Thoracic aorta (tissue), 2 donors: ENCODE results near the gene CYP46A1. TPM values are rescaled to one million over a fixed set of nuclear protein-coding genes. Genes with fewer than 3 reads are reported as not detected.

Source experiments
- ATAC-seq: fragments of 150-250 bp; one replicate; pipeline ENCODE4 v1.8.0; 2017; ENCODE audit warnings: low read depth; ENCODE audit not compliant: insufficient number of reproducible peaks, low FRiP score
- DNase-seq: peaks from one replicate; pipeline ENCODE4 v3.0.0-alpha.2; 2020; ENCODE audit warnings: low spot score
- H3K27ac ChIP-seq, 2 donors: fragments of 200-600 bp; sonication (generic); 1 replicate in 1 of 2; 2 replicates in 1 of 2; pipeline ENCODE4 v1.5.1; 2016; ENCODE audit warnings: mild to moderate bottlenecking in 2 of 2, moderate library complexity in 2 of 2
- H3K27me3 ChIP-seq: fragments of 200-600 bp; sonication (generic); replicated peaks from 2 replicates; pipeline ENCODE4 v1.6.0; 2016; ENCODE audit warnings: mild to moderate bottlenecking; ENCODE audit not compliant: insufficient read depth
- H3K36me3 ChIP-seq: fragments of 200-600 bp; sonication (generic); one replicate; pipeline ENCODE4 v1.5.1; 2016
- H3K4me1 ChIP-seq, 2 donors: fragments of 200-600 bp; sonication (generic); 1 replicate in 1 of 2; 2 replicates in 1 of 2; pipeline versions ENCODE4 v1.5.1 to v1.6.0; 2016; ENCODE audit warnings: low read depth in 2 of 2, mild to moderate bottlenecking in 1 of 2; ENCODE audit not compliant: control insufficient read depth in 1 of 2
- H3K4me3 ChIP-seq: fragments of 200-600 bp; sonication (generic); 2 replicates; pipeline ENCODE4 v1.5.1; 2016; ENCODE audit warnings: mild to moderate bottlenecking
- H3K9me3 ChIP-seq: fragments of 200-600 bp; sonication (generic); 2 replicates; pipeline ENCODE4 v1.5.1; 2016
- CTCF ChIP-seq: fragments of 200-600 bp; sonication (generic); IDR thresholded peaks from one replicate; pipeline ENCODE4 v1.5.1; 2019; ENCODE audit warnings: antibody characterized with exemption
- total RNA-seq, 2 donors: library from RNA; depleted of rRNA; stranded (reverse); fragments of >200 nt; gene quantifications; one replicate each; pipeline versions ENCODE4 v1.1.0 to v1.2.3, GENCODE V29; 2016

The CYP46A1 gene
- total RNA-seq, 2 donors from 2014 or later = 0.68 to 1.3 TPM

GRCh38 chr14:99674776-99675381 lies 9.2 kb upstream of the CYP46A1 start:
- H3K36me3 ChIP-seq = no peaks in the 10 kb centered on the region
- peaks cover 7% of the 10 kb centered on the region for H3K9me3 ChIP-seq
- no peak overlapping the region for H3K4me3 ChIP-seq
- TF ChIP-seq CTCF = no peak
- H3K27me3 ChIP-seq = no peaks in the 10 kb centered on the region
- no peaks in the 10 kb centered on the region for H3K4me1 ChIP-seq
- ATAC-seq (no peak), DNase-seq (no peak)
- no peak overlapping the region for H3K27ac ChIP-seq

- TF ChIP-seq CTCF = no peak
- ATAC-seq = no peak
- H3K27me3 ChIP-seq = no peaks in the 10 kb centered on the region
- H3K36me3 ChIP-seq = no peaks in the 10 kb centered on the region
- H3K27ac ChIP-seq = no peak overlapping the region
- H3K4me1 ChIP-seq = no peaks in the 10 kb centered on the region
- no peak for DNase-seq
- no peak overlapping the region for H3K4me3 ChIP-seq
- peaks cover 7% of the 10 kb centered on the region for H3K9me3 ChIP-seq
These were observed 8.7 kb upstream of the CYP46A1 start for GRCh38 chr14:99675382-99675835.

- no peak for TF ChIP-seq CTCF
- H3K9me3 ChIP-seq = peaks cover 7% of the 10 kb centered on the region
- H3K36me3 ChIP-seq = no peaks in the 10 kb centered on the region
- H3K27me3 ChIP-seq = no peaks in the 10 kb centered on the region
- H3K27ac ChIP-seq = no peak overlapping the region
- H3K4me3 ChIP-seq = no peak overlapping the region
- DNase-seq (no peak), ATAC-seq (no peak)
- H3K4me1 ChIP-seq = no peaks in the 10 kb centered on the region
These were observed 8.1 kb upstream of the CYP46A1 start for GRCh38 chr14:99675951-99676350.

GRCh38 chr14:99676657-99677056 lies 7.4 kb upstream of the CYP46A1 start:
- DNase-seq = no peak
- H3K27ac ChIP-seq = no peak overlapping the region

More at GRCh38 chr14:99676657-99677056, 7.4 kb upstream of the CYP46A1 start:
- Histone ChIP-seq H3K36me3 (no peaks in the 10 kb centered on the region), H3K27me3 (no peaks in the 10 kb centered on the region), H3K4me1 (no peaks in the 10 kb centered on the region), H3K4me3 (no peak overlapping the region), H3K9me3 (peaks cover 7% of the 10 kb centered on the region)
- ATAC-seq = no peak
- TF ChIP-seq CTCF = no peak
